SJCRH30 (cell line): ENCODE results near the gene FAAH. TPM values are rescaled to one million over a fixed set of nuclear protein-coding genes. Genes with fewer than 3 reads are reported as not detected.
A peak's percentile ranks its signal among the peaks of the same experiment; 100 is the strongest.

Source experiments
- DNase-seq, 2 experiments: peaks; one replicate each; pipeline ENCODE4 v3.0.0-alpha.2; 2015 to 2020
- H3K27ac ChIP-seq: fragments of 250-450 bp; sonication (Bioruptor Pico); 2 replicates; pipeline ENCODE4 v1.5.1; 2020; ENCODE audit warnings: mild to moderate bottlenecking, moderate library complexity
- H3K27me3 ChIP-seq: fragments of 250-450 bp; sonication (Bioruptor Pico); 2 replicates; pipeline ENCODE4 v1.5.1; 2020; ENCODE audit warnings: mild to moderate bottlenecking, moderate library complexity
- H3K36me3 ChIP-seq: fragments of 250-450 bp; sonication (Bioruptor Pico); 2 replicates; pipeline ENCODE4 v1.5.1; 2020; ENCODE audit warnings: mild to moderate bottlenecking, moderate library complexity
- H3K4me1 ChIP-seq: fragments of 250-450 bp; sonication (Bioruptor Pico); 2 replicates; pipeline ENCODE4 v1.5.1; 2020; ENCODE audit warnings: mild to moderate bottlenecking, moderate library complexity
- H3K4me3 ChIP-seq: fragments of 250-450 bp; sonication (Bioruptor Pico); 2 replicates; pipeline ENCODE4 v1.5.1; 2020; ENCODE audit warnings: mild to moderate bottlenecking, moderate library complexity
- H3K9me3 ChIP-seq: fragments of 250-450 bp; sonication (Bioruptor Pico); replicated peaks from 2 replicates; pipeline ENCODE4 v1.5.1; 2020; ENCODE audit warnings: mild to moderate bottlenecking, moderate library complexity
- total RNA-seq: library from RNA; depleted of rRNA; stranded (reverse); fragments of >200 nt; shearing (Covaris generic); gene quantifications from 2 replicates; pipeline ENCODE4 v1.2.3, GENCODE V29; 2014

FAAH gene
- total RNA-seq, 1 experiment from 2014 or later, result 0.34 TPM

- Histone ChIP-seq H3K36me3 (no peaks in the 10 kb centered on the region), H3K4me1 (no peaks in the 10 kb centered on the region), H3K27ac (no peak overlapping the region), H3K4me3 (no peak overlapping the region), H3K9me3 (no peaks in the 10 kb centered on the region), H3K27me3 (peaks cover 26% of the 10 kb centered on the region)
- DNase-seq, result no peak
Measured at GRCh38 chr1:46445773-46446256, 51.7 kb downstream of the FAAH start.

GRCh38 chr1:46446646-46447498, 52.8 kb downstream of the FAAH start:
- DNase-seq, result peak; percentile 64 to 82

GRCh38 chr1:46447499-46448108, 53.5 kb downstream of the FAAH start:
- Histone ChIP-seq H3K4me1 (no peaks in the 10 kb centered on the region), H3K36me3 (no peaks in the 10 kb centered on the region), H3K9me3 (no peaks in the 10 kb centered on the region), H3K27ac (no peak overlapping the region), H3K4me3 (no peak overlapping the region), H3K27me3 (peaks cover 26% of the 10 kb centered on the region)
- DNase-seq, result no peak

More at GRCh38 chr1:46446646-46447498, 52.8 kb downstream of the FAAH start:
- H3K4me3 ChIP-seq, result no peak overlapping the region
- H3K4me1 ChIP-seq, result no peaks in the 10 kb centered on the region
- H3K9me3 ChIP-seq, result no peaks in the 10 kb centered on the region
- H3K36me3 ChIP-seq, result no peaks in the 10 kb centered on the region
- H3K27ac ChIP-seq, result no peak overlapping the region
- H3K27me3 ChIP-seq, result peaks cover 26% of the 10 kb centered on the region

- peaks cover 25% of the 10 kb centered on the region for H3K27me3 ChIP-seq
- no peaks in the 10 kb centered on the region for H3K9me3 ChIP-seq
- no peak for DNase-seq
- no peaks in the 10 kb centered on the region for H3K4me1 ChIP-seq
- no peaks in the 10 kb centered on the region for H3K36me3 ChIP-seq
- no peak overlapping the region for H3K27ac ChIP-seq
- no peak overlapping the region for H3K4me3 ChIP-seq
Measured at GRCh38 chr1:46448109-46448911, 54.2 kb downstream of the FAAH start.

GRCh38 chr1:46449223-46450159, 55.4 kb downstream of the FAAH start:
- H3K27ac ChIP-seq, result no peak overlapping the region
- no peak overlapping the region for H3K4me3 ChIP-seq
- H3K27me3 ChIP-seq, result peaks cover 21% of the 10 kb centered on the region
- no peaks in the 10 kb centered on the region for H3K4me1 ChIP-seq
- H3K36me3 ChIP-seq, result no peaks in the 10 kb centered on the region
- H3K9me3 ChIP-seq, result no peaks in the 10 kb centered on the region
- no peak for DNase-seq

GRCh38 chr1:46450160-46450517, 56.0 kb downstream of the FAAH start:
- H3K27ac ChIP-seq, result no peak overlapping the region
- H3K27me3 ChIP-seq, result peaks cover 18% of the 10 kb centered on the region
- no peaks in the 10 kb centered on the region for H3K4me1 ChIP-seq
- H3K36me3 ChIP-seq, result no peaks in the 10 kb centered on the region
- no peaks in the 10 kb centered on the region for H3K9me3 ChIP-seq
- H3K4me3 ChIP-seq, result no peak overlapping the region
- no peak for DNase-seq

- Histone ChIP-seq H3K27me3 (peaks cover 13% of the 10 kb centered on the region), H3K36me3 (no peaks in the 10 kb centered on the region), H3K27ac (no peak overlapping the region), H3K4me1 (no peaks in the 10 kb centered on the region), H3K9me3 (no peaks in the 10 kb centered on the region), H3K4me3 (no peak overlapping the region)
- DNase-seq, result no peak
Measured at GRCh38 chr1:46451948-46452930, 58.1 kb downstream of the FAAH start.

- Histone ChIP-seq H3K4me1 (no peaks in the 10 kb centered on the region), H3K27me3 (peaks cover 11% of the 10 kb centered on the region), H3K4me3 (no peak overlapping the region), H3K9me3 (no peaks in the 10 kb centered on the region), H3K27ac (no peak overlapping the region), H3K36me3 (no peaks in the 10 kb centered on the region)
- no peak for DNase-seq
Measured at GRCh38 chr1:46452931-46453325, 58.8 kb downstream of the FAAH start.

GRCh38 chr1:46453449-46453848, 59.3 kb downstream of the FAAH start:
- Histone ChIP-seq H3K36me3 (no peaks in the 10 kb centered on the region), H3K4me1 (no peaks in the 10 kb centered on the region), H3K27ac (no peak overlapping the region), H3K27me3 (peaks cover 11% of the 10 kb centered on the region), H3K9me3 (no peaks in the 10 kb centered on the region), H3K4me3 (no peak overlapping the region)
- no peak for DNase-seq

GRCh38 chr1:46455951-46456350, 61.8 kb downstream of the FAAH start:
- Histone ChIP-seq H3K36me3 (no peaks in the 10 kb centered on the region), H3K4me1 (no peaks in the 10 kb centered on the region), H3K27ac (no peak overlapping the region), H3K4me3 (no peak overlapping the region), H3K9me3 (no peaks in the 10 kb centered on the region), H3K27me3 (peaks cover 26% of the 10 kb centered on the region)
- no peak for DNase-seq

GRCh38 chr1:46456411-46456963, 62.4 kb downstream of the FAAH start:
- H3K9me3 ChIP-seq, result no peaks in the 10 kb centered on the region
- H3K27me3 ChIP-seq, result peaks cover 29% of the 10 kb centered on the region
- no peak overlapping the region for H3K4me3 ChIP-seq
- H3K27ac ChIP-seq, result no peak overlapping the region
- DNase-seq, result no peak
- no peaks in the 10 kb centered on the region for H3K36me3 ChIP-seq
- no peaks in the 10 kb centered on the region for H3K4me1 ChIP-seq

GRCh38 chr1:46457178-46457577, 63.1 kb downstream of the FAAH start:
- peaks cover 5% of the 10 kb centered on the region; the same call in 1 of the 2 replicates for H3K4me1 ChIP-seq
- H3K27ac ChIP-seq, result no peak overlapping the region
- peaks cover 34% of the 10 kb centered on the region for H3K27me3 ChIP-seq
- no peak overlapping the region for H3K4me3 ChIP-seq
- H3K9me3 ChIP-seq, result no peaks in the 10 kb centered on the region
- H3K36me3 ChIP-seq, result no peaks in the 10 kb centered on the region
- DNase-seq, result no peak

- Histone ChIP-seq H3K27me3 (peaks cover 36% of the 10 kb centered on the region), H3K9me3 (no peaks in the 10 kb centered on the region), H3K27ac (no peak overlapping the region), H3K4me3 (no peak overlapping the region), H3K4me1 (peaks cover 8% of the 10 kb centered on the region; the same call in 1 of the 2 replicates), H3K36me3 (no peaks in the 10 kb centered on the region)
- DNase-seq, result no peak
Measured at GRCh38 chr1:46458190-46458589, 64.1 kb downstream of the FAAH start.
